ENCODE results near the gene STT3B. TPM values are rescaled to one million over a fixed set of nuclear protein-coding genes. Genes with fewer than 3 reads are reported as not detected.
A peak's percentile ranks its signal among the peaks of the same experiment; 100 is the strongest.

The STT3B gene
- total and polyA plus RNA-seq, 2 of the 13 experiments (the other 11 are each of a cell fraction or from before 2014, with no cell fraction given), result 85.0 to 205 TPM

DNA sequence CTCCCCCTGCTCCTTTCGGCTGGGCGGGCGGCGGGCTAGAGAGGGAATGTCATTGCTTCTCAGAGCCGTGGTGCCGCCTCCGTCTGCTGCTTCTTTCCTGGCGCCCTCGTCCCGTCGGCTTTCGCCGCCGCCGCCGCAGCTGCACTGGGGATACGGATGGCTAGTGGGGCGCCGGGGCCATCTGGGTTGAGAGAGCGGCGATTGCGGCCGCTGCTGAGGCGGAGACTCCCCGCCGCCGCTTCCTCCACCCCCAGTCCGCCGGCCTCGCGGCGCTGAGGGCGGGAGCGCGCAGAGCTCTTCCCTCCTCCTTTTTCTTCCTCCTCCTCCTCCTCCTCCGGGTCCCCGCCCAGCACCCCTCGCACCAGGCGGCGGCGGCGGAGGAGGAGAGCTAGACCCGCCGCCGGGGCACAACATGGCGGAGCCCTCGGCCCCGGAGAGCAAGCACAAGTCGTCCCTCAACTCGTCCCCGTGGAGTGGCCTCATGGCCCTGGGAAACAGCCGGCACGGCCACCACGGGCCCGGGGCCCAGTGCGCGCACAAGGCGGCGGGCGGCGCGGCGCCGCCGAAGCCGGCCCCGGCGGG lies at the start of gene STT3B (continued):
- TF ChIP-seq ASH2L (IDR thresholded peaks at IDR 0.05; ENCODE audit: insufficient read length, low read depth, low read length) (no peak), ZBTB42 (CRISPR knock-in tag; IDR thresholded peaks at IDR 0.05) (0 out of 2 replicates have a peak, but pooled peaks have one; percentile 15), SP4 (CRISPR knock-in tag; IDR thresholded peaks at IDR 0.05) (peak; percentile 75), ZUFSP (CRISPR knock-in tag; IDR thresholded peaks at IDR 0.05; ENCODE audit: borderline replicate concordance) (no peak), CREB1 (IDR thresholded peaks at IDR 0.05) (no peak), CREB1 (CRISPR knock-in tag; IDR thresholded peaks at IDR 0.05) (no peak), HMG20B (CRISPR knock-in tag; conservative IDR thresholded peaks at IDR 0.05) (no peak), NKX3-1 (CRISPR knock-in tag; IDR thresholded peaks at IDR 0.05) (no peak; the same call in 1 of the 2 replicates), ZNF232 (CRISPR knock-in tag; IDR thresholded peaks at IDR 0.05; ENCODE audit: borderline replicate concordance) (0 out of 2 replicates have a peak, but pooled peaks have one; percentile 25), MEF2D (CRISPR knock-in tag; IDR thresholded peaks at IDR 0.05) (no peak), CREB3 (CRISPR knock-in tag; IDR thresholded peaks at IDR 0.05) (no peak), AGO2 (optimal IDR thresholded peaks at IDR 0.05; ENCODE audit: low read depth, low read length) (no peak), ZNF207 (IDR thresholded peaks at IDR 0.05; ENCODE audit: borderline replicate concordance) (no peak), MIER3 (CRISPR knock-in tag; IDR thresholded peaks at IDR 0.05; ENCODE audit: borderline replicate concordance) (no peak), ZNF614 (CRISPR knock-in tag; IDR thresholded peaks at IDR 0.05; ENCODE audit: borderline replicate concordance) (no peak; the same call in 1 of the 2 replicates), ZNF761 (CRISPR knock-in tag; conservative IDR thresholded peaks at IDR 0.05) (no peak), JUND (CRISPR knock-in tag; IDR thresholded peaks at IDR 0.05) (no peak), ZNF264 (CRISPR knock-in tag; IDR thresholded peaks at IDR 0.05) (no peak), KLF11 (CRISPR knock-in tag; IDR thresholded peaks at IDR 0.05) (no peak)
- TF ChIP-seq, protein P1, sequence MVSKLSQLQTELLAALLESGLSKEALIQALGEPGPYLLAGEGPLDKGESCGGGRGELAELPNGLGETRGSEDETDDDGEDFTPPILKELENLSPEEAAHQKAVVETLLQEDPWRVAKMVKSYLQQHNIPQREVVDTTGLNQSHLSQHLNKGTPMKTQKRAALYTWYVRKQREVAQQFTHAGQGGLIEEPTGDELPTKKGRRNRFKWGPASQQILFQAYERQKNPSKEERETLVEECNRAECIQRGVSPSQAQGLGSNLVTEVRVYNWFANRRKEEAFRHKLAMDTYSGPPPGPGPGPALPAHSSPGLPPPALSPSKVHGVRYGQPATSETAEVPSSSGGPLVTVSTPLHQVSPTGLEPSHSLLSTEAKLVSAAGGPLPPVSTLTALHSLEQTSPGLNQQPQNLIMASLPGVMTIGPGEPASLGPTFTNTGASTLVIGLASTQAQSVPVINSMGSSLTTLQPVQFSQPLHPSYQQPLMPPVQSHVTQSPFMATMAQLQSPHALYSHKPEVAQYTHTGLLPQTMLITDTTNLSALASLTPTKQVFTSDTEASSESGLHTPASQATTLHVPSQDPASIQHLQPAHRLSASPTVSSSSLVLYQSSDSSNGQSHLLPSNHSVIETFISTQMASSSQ (IDR thresholded peaks at IDR 0.05; ENCODE audit: low read depth), result no peak
- TF ChIP-seq, protein P1 (CRISPR knock-in tag; IDR thresholded peaks at IDR 0.05; ENCODE audit: borderline replicate concordance), result no peak
- TF ChIP-seq, protein P2, sequence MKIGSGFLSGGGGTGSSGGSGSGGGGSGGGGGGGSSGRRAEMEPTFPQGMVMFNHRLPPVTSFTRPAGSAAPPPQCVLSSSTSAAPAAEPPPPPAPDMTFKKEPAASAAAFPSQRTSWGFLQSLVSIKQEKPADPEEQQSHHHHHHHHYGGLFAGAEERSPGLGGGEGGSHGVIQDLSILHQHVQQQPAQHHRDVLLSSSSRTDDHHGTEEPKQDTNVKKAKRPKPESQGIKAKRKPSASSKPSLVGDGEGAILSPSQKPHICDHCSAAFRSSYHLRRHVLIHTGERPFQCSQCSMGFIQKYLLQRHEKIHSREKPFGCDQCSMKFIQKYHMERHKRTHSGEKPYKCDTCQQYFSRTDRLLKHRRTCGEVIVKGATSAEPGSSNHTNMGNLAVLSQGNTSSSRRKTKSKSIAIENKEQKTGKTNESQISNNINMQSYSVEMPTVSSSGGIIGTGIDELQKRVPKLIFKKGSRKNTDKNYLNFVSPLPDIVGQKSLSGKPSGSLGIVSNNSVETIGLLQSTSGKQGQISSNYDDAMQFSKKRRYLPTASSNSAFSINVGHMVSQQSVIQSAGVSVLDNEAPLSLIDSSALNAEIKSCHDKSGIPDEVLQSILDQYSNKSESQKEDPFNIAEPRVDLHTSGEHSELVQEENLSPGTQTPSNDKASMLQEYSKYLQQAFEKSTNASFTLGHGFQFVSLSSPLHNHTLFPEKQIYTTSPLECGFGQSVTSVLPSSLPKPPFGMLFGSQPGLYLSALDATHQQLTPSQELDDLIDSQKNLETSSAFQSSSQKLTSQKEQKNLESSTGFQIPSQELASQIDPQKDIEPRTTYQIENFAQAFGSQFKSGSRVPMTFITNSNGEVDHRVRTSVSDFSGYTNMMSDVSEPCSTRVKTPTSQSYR (CRISPR knock-in tag; IDR thresholded peaks at IDR 0.05; ENCODE audit: borderline replicate concordance), result no peak
